GM12801 (cell line): Measurements from ENCODE around the gene RHOH.

ENCODE experiments used
- TF ChIP-seq, protein P1 (sequence below): IDR thresholded peaks from one replicate; pipeline ENCODE4 v1.5.1; 2011; ENCODE audit warnings: control low read depth; ENCODE audit not compliant: insufficient read length; ENCODE audit errors: extremely low read depth

Gene RHOH

GRCh38 chr4:40195182-40196177 lies 1.4 kb upstream of the RHOH start:
- TF ChIP-seq, protein P1, sequence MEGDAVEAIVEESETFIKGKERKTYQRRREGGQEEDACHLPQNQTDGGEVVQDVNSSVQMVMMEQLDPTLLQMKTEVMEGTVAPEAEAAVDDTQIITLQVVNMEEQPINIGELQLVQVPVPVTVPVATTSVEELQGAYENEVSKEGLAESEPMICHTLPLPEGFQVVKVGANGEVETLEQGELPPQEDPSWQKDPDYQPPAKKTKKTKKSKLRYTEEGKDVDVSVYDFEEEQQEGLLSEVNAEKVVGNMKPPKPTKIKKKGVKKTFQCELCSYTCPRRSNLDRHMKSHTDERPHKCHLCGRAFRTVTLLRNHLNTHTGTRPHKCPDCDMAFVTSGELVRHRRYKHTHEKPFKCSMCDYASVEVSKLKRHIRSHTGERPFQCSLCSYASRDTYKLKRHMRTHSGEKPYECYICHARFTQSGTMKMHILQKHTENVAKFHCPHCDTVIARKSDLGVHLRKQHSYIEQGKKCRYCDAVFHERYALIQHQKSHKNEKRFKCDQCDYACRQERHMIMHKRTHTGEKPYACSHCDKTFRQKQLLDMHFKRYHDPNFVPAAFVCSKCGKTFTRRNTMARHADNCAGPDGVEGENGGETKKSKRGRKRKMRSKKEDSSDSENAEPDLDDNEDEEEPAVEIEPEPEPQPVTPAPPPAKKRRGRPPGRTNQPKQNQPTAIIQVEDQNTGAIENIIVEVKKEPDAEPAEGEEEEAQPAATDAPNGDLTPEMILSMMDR = no peak

GRCh38 chr4:40196272-40196671 lies 559 bp upstream of the RHOH start:
- TF ChIP-seq, protein P1 = no peak

- TF ChIP-seq, protein P1 = no peak
These were observed 1.3 kb downstream of the RHOH start for GRCh38 chr4:40197879-40198689.

DNA sequence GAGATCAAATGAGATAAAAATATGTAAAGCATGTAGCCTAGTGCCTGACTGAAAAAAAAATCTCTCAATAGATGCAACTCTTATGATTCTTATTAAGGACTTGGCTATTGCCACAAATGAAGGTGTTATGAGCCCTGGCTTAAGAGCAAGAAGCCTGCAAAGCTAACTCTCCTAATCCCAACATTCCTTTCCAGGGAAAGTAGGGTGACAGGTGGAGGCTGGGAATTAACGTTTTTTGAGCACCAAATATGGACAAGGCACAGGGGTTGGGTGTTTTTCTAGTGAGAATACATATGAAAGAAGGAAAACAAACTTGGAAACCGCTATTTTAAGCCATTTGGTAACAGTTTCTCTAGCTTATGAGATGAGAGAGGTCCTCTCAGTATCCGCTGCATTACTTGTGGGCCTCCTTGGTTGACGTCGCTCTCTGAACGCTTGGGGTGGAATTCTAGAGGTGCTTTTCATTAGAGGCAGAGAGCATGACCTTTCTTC lies 2.4 kb downstream of the RHOH start:
- TF ChIP-seq, protein P1 = no peak

GRCh38 chr4:40199999-40200874 lies 3.4 kb downstream of the RHOH start:
- TF ChIP-seq, protein P1 = no peak

DNA sequence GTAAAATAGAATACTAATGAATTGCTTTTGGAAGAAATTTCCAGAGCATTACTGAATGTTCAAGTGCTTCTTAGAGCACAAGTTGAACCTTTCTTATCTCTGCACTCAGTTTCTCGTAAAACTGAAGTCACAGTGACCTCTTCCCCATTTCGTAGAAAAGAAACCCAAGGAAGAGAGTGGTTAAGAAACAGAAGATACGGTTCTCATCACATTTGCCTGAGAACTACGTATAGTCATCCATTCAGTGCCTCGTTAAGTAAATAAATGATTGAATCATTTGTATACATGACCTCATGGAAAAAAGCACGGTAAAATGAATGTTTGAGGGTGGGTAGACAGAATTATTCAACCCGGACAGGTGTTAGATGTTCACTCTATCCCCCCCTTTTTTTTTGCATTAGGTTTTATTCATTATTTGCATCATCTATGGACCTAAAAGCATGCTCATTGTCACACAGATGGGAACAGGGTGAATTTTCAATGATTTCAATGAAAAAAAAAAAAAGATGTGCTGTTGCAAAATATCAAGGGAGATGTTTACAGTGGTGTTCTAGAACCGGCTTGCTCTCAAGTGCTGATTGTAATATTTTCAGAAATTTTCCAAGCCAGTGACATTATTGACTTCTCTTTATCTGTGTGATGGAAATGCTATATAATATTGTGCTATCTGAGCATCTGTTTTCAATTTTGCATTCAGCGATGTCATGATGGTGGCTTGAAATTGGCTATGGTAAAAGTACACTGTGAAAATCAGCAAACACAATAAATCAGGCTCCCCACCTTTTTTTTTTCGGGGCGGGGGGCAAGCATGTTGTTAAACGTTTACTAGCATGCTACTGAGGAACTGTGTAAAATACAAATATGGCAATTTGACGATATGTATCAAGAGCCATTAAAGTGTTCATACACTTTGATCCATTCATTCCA lies 4.3 kb downstream of the RHOH start:
- TF ChIP-seq, protein P1 = no peak
